Progenitor cell of endocrine pancreas (in vitro differentiated cells): ENCODE measurements around the gene GOLGA8G. TPM values are rescaled to one million over a fixed set of nuclear protein-coding genes. Genes with fewer than 3 reads are reported as not detected.
"Not testable (repeated sequence)": the region's sequence is repeated elsewhere in the genome, so short reads cannot be mapped to it uniquely, and the experiment has no call there.

Experiments
- DNase-seq: peaks from one replicate; pipeline ENCODE4 v3.0.0; 2021; ENCODE audit warnings: low spot score; ENCODE audit not compliant: unreplicated experiment
- H3K27ac Mint-ChIP-seq: 2 replicates; pipeline ENCODE4 v1.8.0; 2021; ENCODE audit warnings: mild to moderate bottlenecking, moderate library complexity, mixed read lengths
- H3K27me3 Mint-ChIP-seq: 2 replicates; pipeline ENCODE4 v1.8.0; 2021; ENCODE audit warnings: mixed read lengths
- H3K36me3 Mint-ChIP-seq: 2 replicates; pipeline ENCODE4 v1.8.0; 2022; ENCODE audit warnings: mixed read lengths; ENCODE audit not compliant: insufficient read depth
- H3K4me1 Mint-ChIP-seq: 2 replicates; pipeline ENCODE4 v1.8.0; 2021; ENCODE audit warnings: low read depth, mixed read lengths
- H3K4me3 Mint-ChIP-seq: 2 replicates; pipeline ENCODE4 v1.8.0; 2021; ENCODE audit warnings: low read depth, mild to moderate bottlenecking, moderate library complexity, mixed read lengths
- H3K9me3 Mint-ChIP-seq: 2 replicates; pipeline ENCODE4 v1.8.0; 2021; ENCODE audit warnings: low read depth, mixed read lengths
- long read RNA-seq: library from polyadenylated mRNA; unstranded; transcript quantifications from one replicate; pipeline ENCODE4 v2.0.0, GENCODE V29; 2020
- microRNA-seq: library from miRNA; unstranded; fragments of <30 nt; microRNA quantifications from one replicate; pipeline ENCODE4 v1.1.0, GENCODE V29; 2020; ENCODE audit warnings: borderline number of aligned reads; ENCODE audit not compliant: unreplicated experiment
- total RNA-seq: library from RNA; stranded (reverse); gene quantifications from 2 replicates; pipeline ENCODE4 v1.2.1, GENCODE V29; 2021

Gene GOLGA8G, protein sequence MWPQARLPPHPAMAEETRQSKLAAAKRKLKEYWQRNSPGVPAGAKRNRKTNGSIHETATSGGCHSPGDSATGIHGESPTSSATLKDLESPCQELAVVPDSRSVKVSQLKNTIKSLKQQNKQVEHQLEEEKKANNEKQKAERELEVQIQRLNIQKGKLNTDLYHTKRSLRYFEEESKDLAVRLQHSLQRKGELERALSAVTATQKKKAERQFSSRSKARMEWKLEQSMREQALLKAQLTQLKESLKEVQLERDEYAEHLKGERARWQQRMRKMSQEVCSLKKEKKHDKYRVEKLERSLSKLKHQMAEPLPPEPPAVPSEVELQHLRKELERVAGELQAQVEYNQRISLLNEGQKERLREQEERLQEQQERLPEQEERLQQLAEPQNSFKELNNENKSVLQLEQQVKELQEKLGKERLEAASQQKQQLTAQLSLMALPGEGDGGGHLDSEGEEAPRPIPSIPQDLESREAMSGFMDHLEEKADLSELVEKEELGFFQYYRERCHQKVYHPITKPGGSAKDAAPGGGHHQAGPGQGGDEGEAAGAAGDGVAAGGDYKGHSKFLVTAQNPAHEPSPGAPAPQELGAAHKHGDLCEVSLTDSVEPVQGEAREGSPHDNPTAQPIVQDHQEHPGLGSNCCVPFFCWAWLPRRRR
- total RNA-seq: not detected in 2 replicates
- long read RNA-seq: 0 reads

DNA sequence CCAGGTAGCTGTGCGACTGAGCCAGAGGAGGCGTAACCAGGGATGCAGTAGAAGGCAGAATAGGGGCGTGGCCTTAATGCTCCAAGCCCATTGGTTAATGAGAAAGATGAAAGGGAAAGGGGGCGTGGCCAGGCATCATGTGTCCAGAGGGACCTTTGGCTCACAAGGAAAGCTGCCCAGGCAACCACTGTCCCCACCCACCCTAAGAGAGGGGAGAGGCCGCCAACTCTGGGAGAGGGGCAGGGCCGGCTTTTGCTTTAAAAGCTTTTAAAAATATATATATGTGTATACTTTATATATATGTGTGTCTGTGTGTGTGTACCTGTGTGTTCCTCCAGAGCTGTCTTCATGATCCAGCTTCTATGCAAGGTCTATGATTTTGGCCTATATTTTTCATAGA, at the start of gene GOLGA8G:
TSS of gene GOLGA8G (minus strand) at position 18 of the 400 bp plus-strand sequence. CDS start 62 bp downstream, outside the sequence.
- H3K4me1 Mint-ChIP-seq, H3K36me3 Mint-ChIP-seq, H3K9me3 Mint-ChIP-seq, H3K27ac Mint-ChIP-seq, DNase-seq, H3K4me3 Mint-ChIP-seq, H3K27me3 Mint-ChIP-seq: not testable (repeated sequence)

DNA sequence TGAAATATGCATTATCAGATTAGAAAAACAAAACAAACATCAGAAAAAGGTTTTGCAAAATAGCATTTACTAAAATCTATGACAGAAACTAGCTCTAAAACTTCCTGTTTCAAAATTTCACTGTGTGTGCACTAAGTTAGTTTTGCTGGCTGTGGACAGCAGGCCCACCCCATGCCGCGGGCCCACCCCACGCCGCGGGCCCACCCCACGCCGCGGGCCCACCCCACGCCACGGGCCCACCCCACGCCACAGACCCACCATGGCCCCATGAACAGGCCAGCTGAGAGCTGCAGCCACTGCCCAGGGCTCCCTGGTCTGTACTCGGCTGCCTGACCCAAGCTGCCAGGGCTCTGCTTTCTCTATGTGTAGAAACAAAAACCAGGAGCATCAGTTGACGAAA, 40.6 kb upstream of the GOLGA8G start:
- not testable (repeated sequence) for H3K27ac Mint-ChIP-seq, H3K9me3 Mint-ChIP-seq, H3K4me3 Mint-ChIP-seq, H3K36me3 Mint-ChIP-seq, H3K27me3 Mint-ChIP-seq, DNase-seq, H3K4me1 Mint-ChIP-seq

DNA sequence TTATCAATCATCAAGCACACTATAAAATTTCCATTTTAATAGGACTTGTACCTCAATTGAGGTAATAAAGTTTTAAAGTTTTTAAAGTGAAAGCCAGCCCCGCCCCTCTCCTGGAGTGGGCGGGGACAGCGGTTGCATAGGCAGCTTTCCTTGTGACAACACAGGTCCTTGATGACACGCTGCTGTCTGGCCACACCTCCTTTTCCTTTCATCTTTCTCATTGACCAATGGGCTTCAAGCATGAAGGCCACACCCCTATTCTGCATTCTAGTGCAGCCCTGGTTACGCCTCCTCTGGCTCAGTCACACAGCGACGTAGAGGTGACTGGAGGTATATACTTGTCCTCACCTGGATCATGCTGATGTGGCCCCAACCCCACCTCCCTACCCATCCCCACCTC, 20.5 kb upstream of the GOLGA8G start, which contains the start of gene GOLGA6L25:
TSS of gene GOLGA6L25 (plus strand) at position 301 of the 400 bp plus-strand sequence. CDS start at position 362, 61 bp downstream.
- not testable (repeated sequence) for H3K27ac Mint-ChIP-seq, H3K4me1 Mint-ChIP-seq, DNase-seq, H3K36me3 Mint-ChIP-seq, H3K9me3 Mint-ChIP-seq, H3K4me3 Mint-ChIP-seq, H3K27me3 Mint-ChIP-seq

DNA sequence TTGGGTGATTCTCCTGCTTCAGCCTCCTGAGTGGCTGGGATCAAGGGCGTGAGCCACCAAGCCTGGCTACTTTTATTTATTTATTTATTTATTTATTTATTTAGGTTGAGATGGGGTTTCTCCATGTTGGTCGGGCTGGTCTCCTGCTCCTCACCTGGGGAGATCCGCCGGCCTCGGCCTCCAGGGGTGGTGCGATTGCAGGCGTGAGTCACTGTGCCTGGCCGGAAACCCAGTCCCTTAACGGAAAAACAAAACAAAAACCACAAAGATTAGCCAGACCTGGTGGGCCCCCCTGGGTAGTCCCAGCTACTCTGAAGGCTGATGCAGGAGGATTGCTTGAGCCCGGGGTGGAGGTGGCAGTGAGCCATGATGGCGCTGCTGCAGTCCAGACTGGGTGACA, 17.6 kb downstream of the GOLGA8G start:
- not testable (repeated sequence) for DNase-seq, H3K27me3 Mint-ChIP-seq, H3K9me3 Mint-ChIP-seq, H3K27ac Mint-ChIP-seq, H3K4me3 Mint-ChIP-seq, H3K36me3 Mint-ChIP-seq, H3K4me1 Mint-ChIP-seq

DNA sequence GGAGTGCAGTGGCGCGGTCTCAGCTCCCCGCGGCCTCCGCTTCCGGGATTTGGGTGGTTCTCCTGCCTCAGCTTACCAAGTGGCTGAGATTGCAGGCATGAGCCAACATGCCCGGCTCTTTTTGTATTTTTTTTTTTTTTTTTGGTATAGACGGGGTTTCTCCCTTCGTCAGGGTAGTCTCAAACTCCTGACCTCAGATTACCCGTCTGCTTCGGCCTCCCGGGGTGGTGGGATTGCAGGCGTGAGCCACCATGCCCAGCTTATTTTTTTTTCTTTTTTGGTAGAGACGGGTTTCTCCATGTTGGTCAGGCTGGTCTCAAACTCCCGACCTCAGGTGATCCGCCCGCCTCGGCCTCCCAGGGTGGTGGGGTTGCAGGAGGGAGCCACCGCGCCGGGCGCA, 18.6 kb downstream of the GOLGA8G start:
- H3K36me3 Mint-ChIP-seq, H3K4me1 Mint-ChIP-seq, H3K27ac Mint-ChIP-seq, H3K27me3 Mint-ChIP-seq, H3K4me3 Mint-ChIP-seq, H3K9me3 Mint-ChIP-seq, DNase-seq: not testable (repeated sequence)

DNA sequence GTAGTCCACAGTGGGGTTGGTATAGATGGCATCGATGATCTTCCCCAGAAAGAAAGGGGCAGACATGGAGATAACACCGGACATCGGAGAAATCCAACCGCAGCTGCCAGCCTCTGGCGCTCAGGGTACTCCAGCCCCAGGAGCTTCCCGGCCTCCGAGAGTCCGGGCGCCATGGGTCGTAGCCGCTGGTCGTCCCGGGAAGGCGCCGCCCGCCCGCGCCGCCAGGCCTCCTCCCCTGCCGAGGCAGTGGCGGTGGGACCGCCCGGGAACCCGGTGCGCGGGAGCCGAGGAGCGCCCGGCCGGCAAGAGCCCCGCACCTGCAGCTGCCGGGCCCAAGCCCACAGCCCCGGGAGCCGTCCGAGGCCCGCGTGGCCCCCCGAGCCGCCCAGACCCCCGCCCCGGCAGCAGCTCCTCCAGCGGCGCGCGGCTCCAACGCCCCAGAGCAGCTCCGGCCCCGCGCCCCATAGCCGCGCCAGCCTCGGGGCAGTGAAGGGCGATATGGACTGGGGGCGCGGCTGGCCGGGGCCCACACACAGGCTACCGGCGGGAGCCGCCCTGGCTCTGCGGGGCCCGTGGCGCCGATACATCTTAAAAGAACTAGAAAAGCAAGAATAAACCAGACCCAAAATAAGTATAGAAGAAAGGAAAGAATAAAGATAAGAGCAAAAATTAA, 24.4 kb downstream of the GOLGA8G start:
- DNase-seq, H3K4me1 Mint-ChIP-seq, H3K9me3 Mint-ChIP-seq, H3K27ac Mint-ChIP-seq, H3K36me3 Mint-ChIP-seq, H3K27me3 Mint-ChIP-seq, H3K4me3 Mint-ChIP-seq: not testable (repeated sequence)

DNA sequence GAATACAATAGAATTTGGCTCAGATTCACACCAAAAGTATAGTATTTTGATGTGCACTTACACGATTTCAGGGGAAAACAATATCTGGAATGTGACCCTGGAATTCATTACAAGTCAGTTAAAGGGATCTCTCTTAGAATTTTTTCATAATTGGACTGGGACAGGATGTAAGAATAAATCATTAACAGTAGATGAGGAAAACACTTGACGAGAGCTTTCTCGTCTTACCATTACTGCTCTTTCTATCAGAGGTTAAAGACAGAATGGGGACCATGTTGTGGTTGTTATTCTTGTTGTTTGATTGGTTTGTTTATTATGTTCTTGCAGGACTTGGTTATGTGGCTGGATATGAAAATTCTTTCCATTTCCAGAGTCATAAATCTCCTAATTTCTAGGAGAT, 51.4 kb downstream of the GOLGA8G start:
- not testable (repeated sequence) for H3K4me3 Mint-ChIP-seq, DNase-seq, H3K27me3 Mint-ChIP-seq, H3K4me1 Mint-ChIP-seq, H3K9me3 Mint-ChIP-seq, H3K27ac Mint-ChIP-seq, H3K36me3 Mint-ChIP-seq

Small RNA genes lying within 50 kb of the gene (microRNA-seq; reads per million reads assigned to microRNA genes)
- gene MIR4509-3: not detected

Other genes with a start within 250 kb of the GOLGA8G start
- 86.2 and 94.6 TPM in 2 replicates for gene HERC2, start 210.8 kb downstream of the GOLGA8G start, total RNA-seq
- not detected in 2 replicates for gene GOLGA6L24, start 174.9 kb downstream of the GOLGA8G start, total RNA-seq
- not detected in 2 replicates for gene GOLGA8F, start 154.3 kb downstream of the GOLGA8G start, total RNA-seq
- not detected in 2 replicates for gene GOLGA6L25, start 20.6 kb upstream of the GOLGA8G start, total RNA-seq
- 0.18 TPM in 1 of 2 replicates, not detected in the other for gene GOLGA8M, start 179.4 kb upstream of the GOLGA8G start, total RNA-seq